ENCODE data around the gene WNT2. TPM values are rescaled to one million over a fixed set of nuclear protein-coding genes. Genes with fewer than 3 reads are reported as not detected.
"Not testable (repeated sequence)": the region's sequence is repeated elsewhere in the genome, so short reads cannot be mapped to it uniquely, and the experiment has no call there.

Gene WNT2
- total RNA-seq, 2 donors from 2014 or later, result not detected

DNA sequence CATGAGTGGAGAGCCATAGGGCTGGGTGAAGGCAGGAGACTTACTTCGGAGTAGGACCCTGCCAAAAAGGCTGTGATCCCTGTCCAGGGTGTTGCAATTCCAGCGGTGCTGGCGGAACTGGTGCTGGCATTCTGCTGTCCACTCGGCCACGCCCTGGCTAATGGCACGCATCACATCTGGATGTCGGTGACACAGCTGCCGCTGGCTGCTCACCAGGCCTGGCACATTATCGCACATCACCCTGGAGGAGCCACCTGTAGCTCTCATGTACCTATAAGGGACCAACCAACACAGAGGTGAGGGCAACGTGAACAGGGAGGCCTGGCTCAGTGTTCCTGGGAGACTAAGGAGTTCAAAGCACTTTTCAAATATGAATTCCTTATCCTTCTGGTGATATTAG, 2.3 kb downstream of the WNT2 start:
- ATAC-seq (no peak), DNase-seq (ENCODE audit: low spot score in 2 of 2) (no peak)
- H3K9me3 Mint-ChIP-seq, result peaks cover 0 to 3% of the 10 kb centered on the region in 2 donors
- no peak overlapping the region for H3K27ac Mint-ChIP-seq
- H3K36me3 Mint-ChIP-seq, result peaks cover 7 to 14% of the 10 kb centered on the region in 2 donors

DNA sequence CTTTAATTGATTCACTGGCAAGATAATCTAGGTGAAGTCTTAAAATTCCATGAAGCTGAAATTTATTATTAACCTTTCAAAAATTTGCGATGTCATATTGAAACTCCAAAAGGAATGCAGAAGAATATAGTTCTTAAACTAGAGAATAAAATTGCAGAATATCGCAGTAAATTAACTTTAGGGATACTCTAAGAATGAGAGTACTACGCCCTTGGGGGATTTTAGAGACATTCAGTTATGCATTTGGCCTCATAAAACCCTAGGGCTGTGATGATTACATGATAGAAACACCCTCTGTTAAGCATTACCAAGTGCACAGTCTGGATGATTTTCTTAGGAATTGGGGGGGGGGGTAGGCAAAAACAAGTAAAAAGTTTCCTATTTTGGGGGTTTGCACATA, 3.7 kb downstream of the WNT2 start:
- peaks cover 0 to 3% of the 10 kb centered on the region in 2 donors for H3K9me3 Mint-ChIP-seq
- ATAC-seq, result no peak
- no peak for DNase-seq (ENCODE audit: low spot score in 2 of 2)
- peaks cover 7 to 14% of the 10 kb centered on the region in 2 donors for H3K36me3 Mint-ChIP-seq
- no peak overlapping the region for H3K27ac Mint-ChIP-seq

DNA sequence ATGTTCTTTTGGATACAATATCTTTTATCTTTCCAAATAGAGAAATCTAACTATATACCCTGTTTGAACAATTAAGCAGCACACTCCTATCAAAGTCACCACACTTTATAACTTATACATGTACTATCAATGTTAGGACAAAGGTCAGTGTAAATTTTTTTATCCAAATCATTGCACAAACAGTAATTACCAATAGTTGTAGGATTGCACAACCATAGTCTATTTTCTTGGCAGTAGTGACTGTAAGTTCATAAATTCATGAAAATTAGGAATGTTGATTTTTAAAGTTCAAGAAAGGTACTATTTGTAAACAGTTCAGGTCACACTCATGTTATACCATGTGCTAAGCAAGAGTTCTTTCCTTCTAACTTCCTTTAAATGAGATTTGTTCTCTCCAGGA, 9.3 kb downstream of the WNT2 start:
- no peak for DNase-seq (ENCODE audit: low spot score in 2 of 2)
- no peak overlapping the region for H3K27ac Mint-ChIP-seq
- no peaks in the 10 kb centered on the region for H3K9me3 Mint-ChIP-seq
- ATAC-seq, result no peak
- no peaks in the 10 kb centered on the region for H3K36me3 Mint-ChIP-seq

DNA sequence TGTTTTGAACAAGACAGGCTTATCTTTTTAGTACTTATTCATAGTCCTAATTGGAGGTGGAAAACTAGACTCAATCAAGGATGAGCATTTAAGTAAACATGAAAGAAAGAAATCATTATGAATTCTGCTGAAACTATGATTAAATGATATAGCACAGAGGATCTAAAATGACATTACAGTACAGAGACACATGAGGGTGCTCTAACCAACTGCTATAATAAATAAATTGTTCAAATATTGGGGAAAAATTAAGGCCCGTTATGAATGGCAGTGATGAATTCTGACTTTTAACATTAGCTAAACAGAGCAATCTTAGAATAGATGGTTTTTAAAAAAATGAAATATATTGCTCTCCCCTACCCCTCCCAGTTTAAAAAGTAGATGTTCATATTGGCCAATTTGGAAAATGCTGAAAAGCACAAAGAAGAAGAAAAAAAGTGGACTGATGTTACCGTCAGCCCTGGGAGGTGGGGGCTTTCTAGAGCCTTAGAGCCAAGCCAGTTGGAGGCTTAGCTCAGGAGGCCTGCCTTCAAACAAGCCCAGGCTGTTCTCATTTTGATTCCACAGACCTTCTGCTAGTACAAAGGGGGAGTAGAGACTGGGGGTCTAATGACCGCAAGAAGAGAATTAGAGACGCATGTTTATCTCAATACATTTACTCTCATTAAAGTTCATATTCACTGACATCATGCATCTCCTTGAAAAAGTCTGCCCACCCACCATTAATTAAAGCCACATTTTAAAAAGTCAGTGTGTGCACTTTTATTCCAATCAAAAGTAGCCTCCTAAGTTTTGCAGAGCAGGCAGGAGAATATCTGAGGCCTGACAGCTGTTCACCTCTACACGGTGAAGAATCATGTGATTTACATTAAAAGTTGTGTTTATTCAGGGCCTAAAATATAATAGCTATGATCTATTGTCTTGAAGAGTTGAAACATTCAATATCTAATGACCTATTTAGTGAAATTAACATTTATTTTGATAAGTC, 10.0 kb downstream of the WNT2 start:
- H3K27ac Mint-ChIP-seq, result no peak overlapping the region
- ATAC-seq, result no peak
- no peak for DNase-seq (ENCODE audit: low spot score in 2 of 2)
- H3K9me3 Mint-ChIP-seq, result no peaks in the 10 kb centered on the region
- H3K36me3 Mint-ChIP-seq, result no peaks in the 10 kb centered on the region

DNA sequence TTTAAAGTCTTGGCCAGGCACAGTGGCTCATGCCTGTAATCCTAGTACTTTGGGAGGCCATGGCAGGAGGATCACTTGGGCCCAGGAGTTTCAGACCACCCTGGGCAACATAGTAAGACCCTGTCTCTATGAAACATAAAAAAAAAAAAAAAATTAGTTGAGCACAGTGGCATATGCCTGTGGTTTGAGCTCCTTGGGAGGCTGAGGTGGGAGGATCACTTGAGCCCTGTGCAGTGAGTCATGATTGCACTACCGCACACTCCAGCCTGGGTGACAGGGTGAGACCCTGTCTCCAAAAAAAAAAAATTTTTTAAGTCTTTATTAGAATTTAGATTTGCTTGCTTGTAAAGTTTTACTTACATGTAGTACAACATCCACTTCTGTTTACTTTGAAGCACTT, 14.0 kb downstream of the WNT2 start:
- H3K36me3 Mint-ChIP-seq, result no peaks in the 10 kb centered on the region
- no peak overlapping the region for H3K27ac Mint-ChIP-seq
- no peak for DNase-seq (ENCODE audit: low spot score in 2 of 2)
- H3K9me3 Mint-ChIP-seq, result peaks cover 0 to 1% of the 10 kb centered on the region in 2 donors
- ATAC-seq, result no peak

DNA sequence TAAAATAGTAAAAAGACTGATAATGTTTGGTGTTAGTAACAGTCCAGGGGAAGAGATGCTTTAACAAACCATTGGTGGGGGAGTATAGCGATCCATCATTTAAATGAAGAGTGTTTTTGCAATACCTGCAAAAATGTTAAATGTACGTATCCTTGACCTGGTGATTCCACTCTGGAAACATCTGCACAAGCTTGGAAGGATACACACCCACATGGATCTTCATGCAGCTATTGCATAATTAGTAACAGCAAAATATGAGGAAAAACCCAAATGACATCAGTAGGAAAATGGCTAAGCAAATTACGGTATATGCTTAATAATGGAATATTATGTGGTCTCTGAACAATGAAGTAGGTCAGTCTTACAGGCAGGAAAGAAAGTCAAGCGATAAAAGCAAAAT, 20.5 kb downstream of the WNT2 start:
- DNase-seq (ENCODE audit: low spot score in 2 of 2) (no peak), ATAC-seq (no peak)
- H3K36me3 Mint-ChIP-seq, result no peaks in the 10 kb centered on the region
- H3K9me3 Mint-ChIP-seq, result peaks cover 0 to 3% of the 10 kb centered on the region in 2 donors
- no peak overlapping the region for H3K27ac Mint-ChIP-seq

DNA sequence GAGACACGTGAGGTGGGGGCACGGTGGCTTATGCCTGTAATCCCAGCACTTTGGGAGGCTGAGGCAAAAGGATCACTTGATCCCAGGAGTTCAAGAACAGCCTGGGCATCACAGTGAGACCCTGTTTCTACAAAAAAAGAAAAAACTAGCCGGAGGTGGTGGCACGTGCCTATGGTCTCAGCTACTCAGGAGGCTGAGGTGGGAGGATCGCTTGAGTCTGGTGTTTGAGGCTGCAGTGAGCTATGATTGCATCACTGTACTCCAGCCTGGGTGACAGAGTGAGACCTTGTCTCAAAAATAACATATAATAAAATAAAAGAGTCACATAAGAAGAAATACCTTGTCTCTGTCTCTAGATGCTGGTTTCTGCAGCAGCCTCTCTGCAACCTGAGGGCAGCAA, 22.4 kb downstream of the WNT2 start:
- not testable (repeated sequence) for H3K27ac Mint-ChIP-seq; H3K36me3 Mint-ChIP-seq; ATAC-seq; H3K9me3 Mint-ChIP-seq; DNase-seq (ENCODE audit: low spot score in 2 of 2)

DNA sequence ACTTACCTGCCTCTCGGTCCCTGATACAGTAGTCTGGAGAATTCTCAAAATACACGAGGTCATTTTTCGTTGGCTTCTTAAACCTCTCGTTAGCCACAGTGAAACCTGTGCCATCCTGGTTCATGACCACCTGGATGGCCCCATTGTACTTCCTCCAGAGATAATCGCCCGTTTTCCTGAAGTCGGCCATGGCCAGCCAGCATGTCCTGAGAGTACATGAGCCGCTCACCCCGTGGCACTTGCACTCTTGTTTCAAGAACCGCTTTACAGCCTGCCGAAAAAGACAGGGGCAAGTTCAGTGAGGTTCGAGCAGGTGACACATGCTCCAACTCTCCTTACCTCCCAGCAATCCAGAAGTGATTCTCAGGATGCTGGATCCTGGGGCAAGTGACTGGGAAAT, 25.3 kb downstream of the WNT2 start:
- no peaks in the 10 kb centered on the region for H3K9me3 Mint-ChIP-seq
- no peak for DNase-seq (ENCODE audit: low spot score in 2 of 2)
- no peak overlapping the region for H3K27ac Mint-ChIP-seq
- H3K36me3 Mint-ChIP-seq, result no peaks in the 10 kb centered on the region
- ATAC-seq, result no peak

DNA sequence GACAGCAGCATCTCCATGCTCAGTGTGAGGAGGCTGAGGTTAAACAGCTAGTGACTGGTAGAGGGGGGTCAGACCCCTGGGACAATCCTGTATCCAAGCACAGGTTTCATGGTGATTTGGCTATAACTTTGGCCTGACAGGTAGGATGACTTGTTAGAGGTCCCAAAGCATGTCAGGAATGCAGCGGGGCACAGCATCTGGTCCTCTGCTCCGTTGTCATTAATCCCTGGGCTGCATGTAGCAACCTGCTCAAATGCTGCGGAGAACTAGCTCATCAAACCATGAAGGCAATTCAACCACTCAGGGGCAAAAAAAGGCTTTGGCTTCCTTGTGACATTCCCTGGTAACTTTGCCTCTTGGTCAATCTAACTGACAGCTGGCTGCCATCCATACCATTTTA, 26.8 kb downstream of the WNT2 start:
- H3K9me3 Mint-ChIP-seq, result no peaks in the 10 kb centered on the region
- H3K36me3 Mint-ChIP-seq, result no peaks in the 10 kb centered on the region
- ATAC-seq (no peak), DNase-seq (ENCODE audit: low spot score in 2 of 2) (no peak)
- H3K27ac Mint-ChIP-seq, result no peak overlapping the region

DNA sequence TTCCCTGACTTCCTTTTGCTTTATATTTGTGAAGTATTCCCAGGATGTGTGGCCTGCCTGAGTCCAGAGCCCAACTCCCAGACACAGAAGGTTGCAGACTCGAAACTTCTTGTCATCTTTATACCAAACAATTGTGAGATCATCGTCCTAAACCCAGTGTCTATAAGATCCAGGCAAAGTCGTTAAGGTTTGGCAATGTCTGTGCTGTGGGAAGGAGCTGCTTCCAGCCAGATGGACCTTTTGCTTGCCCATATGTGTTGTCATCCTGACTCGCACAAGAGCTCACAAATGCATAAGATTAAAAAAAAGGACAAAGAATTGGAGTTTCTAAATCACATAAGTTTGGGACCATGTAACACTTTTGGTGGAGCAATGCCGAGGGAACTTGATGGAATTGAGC, 37.0 kb downstream of the WNT2 start:
- no peak overlapping the region for H3K27ac Mint-ChIP-seq
- ATAC-seq (no peak), DNase-seq (ENCODE audit: low spot score in 2 of 2) (no peak)
- H3K36me3 Mint-ChIP-seq, result no peaks in the 10 kb centered on the region
- no peaks in the 10 kb centered on the region for H3K9me3 Mint-ChIP-seq

DNA sequence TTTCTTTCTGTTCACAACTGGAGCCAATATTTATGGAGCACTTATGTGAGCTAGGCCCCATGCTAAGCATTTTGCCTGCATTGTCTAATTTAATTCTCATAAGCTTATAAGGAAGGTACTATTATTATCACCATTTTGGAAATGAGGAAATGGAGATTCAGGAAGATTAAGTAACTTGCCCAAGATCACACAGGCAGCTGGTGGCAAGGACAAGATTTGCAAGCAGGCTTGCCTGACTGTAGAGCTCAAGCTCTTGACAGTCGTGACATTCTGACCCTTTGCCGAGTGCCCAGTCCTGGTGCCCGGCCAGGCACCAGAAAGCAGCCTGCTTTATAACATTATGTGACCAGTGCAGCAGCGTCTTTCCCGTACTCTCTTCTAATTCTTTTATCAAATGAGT, 38.2 kb downstream of the WNT2 start:
- Mint-ChIP-seq H3K36me3 (no peaks in the 10 kb centered on the region), H3K27ac (no peak overlapping the region), H3K9me3 (no peaks in the 10 kb centered on the region)
- no peak for ATAC-seq
- no peak for DNase-seq (ENCODE audit: low spot score in 2 of 2)

DNA sequence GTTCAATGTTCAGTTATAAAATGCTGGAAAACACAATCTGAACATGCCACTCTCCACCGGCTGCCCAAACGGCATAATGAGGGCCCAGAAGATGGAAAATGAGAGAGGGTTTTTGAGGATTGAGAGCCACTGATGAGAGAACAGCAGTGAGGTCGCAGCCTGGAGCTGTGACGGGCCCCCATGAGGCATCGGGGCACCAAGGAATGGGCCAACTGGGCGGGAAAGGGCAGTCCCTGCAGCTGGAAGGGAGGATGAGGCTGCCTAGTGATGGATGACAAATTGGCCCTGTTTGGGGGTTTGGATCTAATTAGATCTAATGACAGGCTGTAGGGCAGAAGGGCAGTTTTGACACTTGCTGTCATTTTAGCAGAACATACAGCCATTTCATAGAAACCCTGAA, 39.1 kb downstream of the WNT2 start:
- ATAC-seq (no peak), DNase-seq (ENCODE audit: low spot score in 2 of 2) (no peak)
- H3K9me3 Mint-ChIP-seq, result no peaks in the 10 kb centered on the region
- H3K36me3 Mint-ChIP-seq, result no peaks in the 10 kb centered on the region
- H3K27ac Mint-ChIP-seq, result no peak overlapping the region

DNA sequence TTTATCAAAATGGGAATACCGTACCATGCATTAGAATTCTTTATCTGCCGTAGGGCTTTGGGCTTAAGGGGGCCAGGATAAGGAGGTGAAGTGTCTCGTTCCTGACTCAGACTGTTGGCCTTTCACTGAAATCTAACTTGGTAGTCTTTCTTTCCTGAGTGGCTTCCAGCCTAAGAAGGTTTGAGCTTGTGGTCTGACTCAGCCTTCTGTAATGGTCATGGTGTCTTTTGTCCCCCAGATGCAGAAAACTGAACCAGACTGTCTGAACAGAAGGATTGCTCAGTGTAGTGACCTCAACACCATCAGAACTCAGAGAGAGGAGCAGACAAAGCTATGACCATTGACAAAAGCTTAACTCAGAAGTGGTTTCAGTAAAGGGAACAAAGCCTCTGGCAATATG, 39.5 kb downstream of the WNT2 start:
- Mint-ChIP-seq H3K27ac (no peak overlapping the region), H3K36me3 (no peaks in the 10 kb centered on the region), H3K9me3 (no peaks in the 10 kb centered on the region)
- ATAC-seq, result no peak
- DNase-seq (ENCODE audit: low spot score in 2 of 2), result no peak

DNA sequence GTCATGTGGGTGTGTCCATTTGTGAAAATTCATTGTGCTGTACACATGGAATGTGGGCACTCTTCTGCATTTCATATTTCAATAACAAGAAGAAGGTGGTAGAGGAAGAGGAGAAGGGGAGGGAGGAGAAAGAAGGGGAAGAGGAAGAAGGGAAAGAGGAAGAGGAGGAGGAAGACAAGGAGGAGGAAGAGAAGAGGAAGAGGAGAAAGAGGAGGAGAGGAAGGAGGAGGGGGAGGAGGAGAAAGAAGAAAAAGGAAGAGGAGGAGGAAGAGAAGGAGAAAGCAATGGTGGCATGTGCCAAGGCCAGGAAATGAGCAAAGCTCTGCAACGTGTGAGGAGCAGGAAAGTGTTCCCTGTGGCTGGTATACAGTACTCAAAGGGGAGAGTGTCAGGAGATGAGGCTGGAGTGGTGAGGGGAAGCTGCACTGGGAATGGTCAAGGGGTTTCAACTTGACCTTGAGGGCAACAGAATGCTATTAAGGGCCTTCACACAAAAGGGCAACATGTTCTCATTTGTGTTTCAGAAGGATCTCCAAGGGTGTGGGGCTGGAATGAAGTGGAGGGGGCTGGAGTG, 40.5 kb downstream of the WNT2 start:
- DNase-seq (ENCODE audit: low spot score in 2 of 2) (no peak), ATAC-seq (no peak)
- Mint-ChIP-seq H3K36me3 (no peaks in the 10 kb centered on the region), H3K27ac (no peak overlapping the region), H3K9me3 (no peaks in the 10 kb centered on the region)

DNA sequence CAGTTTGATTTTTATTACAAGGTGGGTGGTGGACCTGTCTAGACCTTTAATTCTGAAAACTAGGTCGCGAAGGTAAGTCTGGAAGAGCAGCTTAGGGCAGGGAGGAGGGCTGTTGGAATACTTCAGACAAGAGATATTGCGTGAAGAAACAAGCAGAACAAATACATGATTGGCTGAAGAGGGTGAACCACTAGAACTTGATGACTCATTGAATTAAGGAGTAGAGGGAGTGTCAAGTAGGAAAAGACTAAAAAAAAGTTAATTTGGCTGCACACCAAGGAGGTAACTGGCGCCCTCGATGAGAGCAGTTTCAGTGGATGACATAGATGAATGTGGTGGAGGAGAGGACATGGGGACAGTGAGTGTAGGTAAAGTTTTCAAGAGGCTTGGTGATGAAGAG, 41.3 kb downstream of the WNT2 start:
- Mint-ChIP-seq H3K36me3 (no peaks in the 10 kb centered on the region), H3K9me3 (no peaks in the 10 kb centered on the region), H3K27ac (no peak overlapping the region)
- no peak for ATAC-seq
- DNase-seq (ENCODE audit: low spot score in 2 of 2), result no peak

DNA sequence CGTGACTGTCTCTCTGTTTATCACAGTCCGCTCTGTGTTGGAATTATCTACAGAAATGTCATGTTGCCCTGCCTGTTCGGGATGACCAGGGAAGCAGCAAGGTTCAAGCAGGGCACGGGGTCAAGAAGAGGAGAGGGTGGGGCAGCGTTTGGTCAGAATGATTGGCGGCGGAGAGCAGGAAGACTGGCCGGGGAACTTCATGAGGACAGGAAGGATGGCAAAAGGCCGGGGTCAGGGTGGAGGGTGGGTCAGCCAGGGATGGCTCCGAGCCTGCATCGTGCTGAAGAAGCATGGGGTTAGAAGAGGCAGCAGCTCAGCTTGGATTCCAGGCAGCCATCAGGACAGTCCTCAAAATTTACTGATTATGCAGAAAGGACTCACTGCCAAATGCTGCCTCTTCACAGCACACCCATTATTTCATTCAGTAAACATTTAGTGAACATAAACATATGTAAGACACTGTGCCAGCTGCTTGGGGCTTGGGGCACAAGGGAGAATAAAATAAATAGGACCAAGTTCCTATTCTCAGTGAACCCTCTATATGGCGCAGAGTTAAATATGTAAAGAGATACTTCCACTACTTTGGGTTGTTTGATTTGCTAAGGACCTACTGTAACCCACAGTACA, 42.8 kb downstream of the WNT2 start:
- Mint-ChIP-seq H3K9me3 (no peaks in the 10 kb centered on the region), H3K36me3 (no peaks in the 10 kb centered on the region), H3K27ac (no peak overlapping the region)
- DNase-seq (ENCODE audit: low spot score in 2 of 2) (no peak), ATAC-seq (no peak)

DNA sequence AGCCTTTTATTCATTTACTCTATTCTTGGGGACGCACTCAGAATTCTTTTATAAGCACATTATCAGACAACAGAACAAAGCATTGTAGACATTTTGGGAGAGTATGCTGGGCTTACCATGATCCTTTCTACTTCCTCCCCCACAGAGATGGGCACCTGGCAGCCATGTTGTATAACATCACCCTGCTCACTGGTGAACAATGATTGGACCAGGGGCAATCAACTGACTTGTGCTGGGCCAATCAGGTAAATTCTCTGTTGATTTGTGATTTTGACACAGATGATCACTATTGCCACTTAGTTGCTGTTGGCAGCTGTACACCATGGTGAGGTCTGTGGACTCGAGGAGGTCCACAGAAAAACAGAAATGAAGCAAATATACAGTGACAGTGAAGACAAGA, 43.7 kb downstream of the WNT2 start:
- H3K9me3 Mint-ChIP-seq, result no peaks in the 10 kb centered on the region
- no peak for DNase-seq (ENCODE audit: low spot score in 2 of 2)
- H3K27ac Mint-ChIP-seq, result no peak overlapping the region
- H3K36me3 Mint-ChIP-seq, result no peaks in the 10 kb centered on the region
- no peak for ATAC-seq

DNA sequence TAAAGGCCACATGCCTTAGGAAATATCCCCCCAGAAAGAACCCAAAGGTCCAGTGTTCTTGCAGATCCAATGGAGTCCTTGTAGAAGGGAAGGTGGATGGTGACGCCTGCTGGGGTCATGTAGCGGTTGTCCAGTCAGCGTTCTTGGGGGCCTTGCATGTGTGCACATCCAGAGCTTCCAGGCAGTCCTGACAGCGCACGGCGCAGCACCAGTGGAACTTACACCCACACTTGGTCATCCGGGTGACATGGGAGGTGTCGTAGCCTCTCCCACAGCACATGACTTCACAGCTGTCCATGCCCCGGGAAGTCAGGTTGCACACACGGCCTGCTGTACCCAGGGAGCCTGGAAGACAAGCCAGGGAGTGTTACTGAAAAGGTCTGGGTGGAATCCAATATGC, 44.8 kb downstream of the WNT2 start:
- Mint-ChIP-seq H3K36me3 (no peaks in the 10 kb centered on the region), H3K27ac (no peak overlapping the region), H3K9me3 (no peaks in the 10 kb centered on the region)
- DNase-seq (ENCODE audit: low spot score in 2 of 2) (no peak), ATAC-seq (no peak)

Data from activated naive CD4-positive, alpha-beta T cell treated with anti-CD3 and anti-CD28 coated beads, Interleukin-2, amount 50 U/mL, for 72 hours (primary cell).